DMS153 treated with DMSO at 0.1 percent for 48 hours (cell line): ENCODE results near the gene KISS1R.
"Not testable (repeated sequence)": the region's sequence is repeated elsewhere in the genome, so short reads cannot be mapped to it uniquely, and the experiment has no call there.

Source experiments
- DNase-seq: peaks from one replicate; lab custom pipeline; 2025; ENCODE audit not compliant: unreplicated experiment; lab: John Stamatoyannopoulos, UW

KISS1R gene

GRCh38 chr19:952049-952679 is 35.0 kb downstream of the KISS1R start:
- DNase-seq: no peak

GRCh38 chr19:952680-953444 is 35.7 kb downstream of the KISS1R start:
- DNase-seq: no peak

- DNase-seq: no peak
Measured at GRCh38 chr19:953445-954271, 36.5 kb downstream of the KISS1R start.

GRCh38 chr19:954272-954671 is 37.1 kb downstream of the KISS1R start:
- DNase-seq: no peak

GRCh38 chr19:954672-955494 is 37.8 kb downstream of the KISS1R start:
- DNase-seq: no peak

GRCh38 chr19:955803-956765 is 39.0 kb downstream of the KISS1R start:
- DNase-seq: no peak

GRCh38 chr19:956766-957440 is 39.8 kb downstream of the KISS1R start:
- no peak for DNase-seq

GRCh38 chr19:957578-957977 is 40.4 kb downstream of the KISS1R start:
- DNase-seq: not testable (repeated sequence)

GRCh38 chr19:958967-959855 is 42.1 kb downstream of the KISS1R start:
- no peak for DNase-seq

- DNase-seq: no peak
Measured at GRCh38 chr19:960020-960419, 42.9 kb downstream of the KISS1R start.

- no peak for DNase-seq
Measured at GRCh38 chr19:960601-960938, 43.4 kb downstream of the KISS1R start.

GRCh38 chr19:961866-962620 is 44.9 kb downstream of the KISS1R start:
- DNase-seq: no peak

GRCh38 chr19:962683-963400 is 45.7 kb downstream of the KISS1R start:
- no peak for DNase-seq

- no peak for DNase-seq
Measured at GRCh38 chr19:963486-963951, 46.4 kb downstream of the KISS1R start.

- DNase-seq: no peak
Measured at GRCh38 chr19:964116-964520, 47.0 kb downstream of the KISS1R start.

GRCh38 chr19:964761-965694 is 47.9 kb downstream of the KISS1R start:
- DNase-seq: no peak
